Uterus (tissue), 4 donors: ENCODE data around the gene CST8. TPM values are rescaled to one million over a fixed set of nuclear protein-coding genes. Genes with fewer than 3 reads are reported as not detected.

Source experiments
- DNase-seq, 2 donors: peaks; one replicate each; pipeline ENCODE4 v3.0.0-alpha.2; 2019 to 2020
- H3K27ac ChIP-seq, 2 donors: fragments of 200-600 bp; sonication (generic); 1 replicate in 1 of 2; 2 replicates in 1 of 2; pipeline ENCODE4 v1.5.1; 2016 to 2018
- H3K27me3 ChIP-seq, 2 donors: fragments of 200-600 bp; sonication (generic); one replicate each; pipeline ENCODE4 v1.5.1; 2018 to 2019; ENCODE audit warnings: control low read depth in 1 of 2
- H3K36me3 ChIP-seq, 2 donors: fragments of 200-600 bp; sonication (generic); one replicate each; pipeline ENCODE4 v1.5.1; 2019; ENCODE audit warnings: control low read depth in 1 of 2
- H3K4me1 ChIP-seq, 2 donors: fragments of 200-600 bp; sonication (generic); one replicate each; pipeline ENCODE4 v1.5.1; 2018 to 2019; ENCODE audit warnings: control low read depth in 1 of 2
- H3K4me3 ChIP-seq, 2 donors: fragments of 200-600 bp; sonication (generic); 1 replicate in 1 of 2; 2 replicates in 1 of 2; pipeline ENCODE4 v1.5.1; 2018 to 2019; ENCODE audit warnings: mild to moderate bottlenecking in 1 of 2
- H3K9me3 ChIP-seq, 2 donors: fragments of 200-600 bp; sonication (generic); one replicate each; pipeline ENCODE4 v1.5.1; 2019; ENCODE audit warnings: control low read depth in 1 of 2
- CTCF ChIP-seq, 4 experiments: fragments of 200-600 bp in 2 of 4; fragments of 450-650 bp in 2 of 4; sonication (generic) in 2 of 4; IDR thresholded peaks; one replicate each; pipeline ENCODE4 v1.5.1; 2016 to 2019; ENCODE audit warnings: antibody characterized with exemption in 4 of 4, mild to moderate bottlenecking in 2 of 4, moderate library complexity in 1 of 4
- POLR2A ChIP-seq, 2 donors: fragments of 450-650 bp; IDR thresholded peaks; one replicate each; pipeline ENCODE4 v1.6.1; 2016; ENCODE audit warnings: antibody characterized with exemption in 2 of 2, mild to moderate bottlenecking in 1 of 2, moderate library complexity in 1 of 2
- intact Hi-C: fragments of 100-400 bp; cut with DNase I; formaldehyde crosslinking; loops from one replicate; pipeline ENCODE4 v1.15.1; 2023; ENCODE audit warnings: low total_unique reads
- total RNA-seq, 4 donors: library from RNA; depleted of rRNA in 3 of 4; stranded (reverse); fragments of >200 nt in 3 of 4; gene quantifications; one replicate each; pipeline versions ENCODE4 v1.1.0 to v1.2.4, GENCODE V29; 2014 to 2023
- donor health status: DM: yes; HTN: yes; CAD: no.

The CST8 gene
- total RNA-seq, 4 donors from 2014 or later: not detected

DNA sequence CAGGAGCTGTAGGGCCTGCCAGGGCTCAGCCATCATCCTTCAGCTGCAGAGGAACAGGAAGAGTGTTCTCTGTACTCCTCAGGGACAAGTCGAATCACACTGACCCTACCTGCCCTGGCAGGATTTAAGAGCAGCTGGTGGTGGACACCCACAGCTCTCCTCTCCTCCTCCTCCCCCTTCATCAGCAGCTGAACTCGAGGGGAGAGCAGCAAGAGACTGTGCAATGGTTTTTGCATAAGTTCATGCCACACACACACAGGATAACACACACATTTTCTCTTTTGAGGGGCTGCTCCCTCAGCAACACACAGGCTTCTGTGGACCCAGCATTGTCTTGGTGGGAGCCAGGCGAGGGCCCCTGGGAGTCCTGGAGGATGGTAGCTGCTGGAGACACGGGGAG, 38.1 kb upstream of the CST8 start, which contains the start of gene CST11:
CST11 (minus strand) TSS at position 101 of the 400 bp plus-strand sequence; CDS start at position 36, 65 bp downstream.
- H3K9me3 ChIP-seq: no peaks in the 10 kb centered on the region
- intact Hi-C loops: no loop called here
- H3K36me3 ChIP-seq: no peaks in the 10 kb centered on the region
- H3K4me3 ChIP-seq: no peak within 1 kb of the TSS
- DNase-seq: no peak
- no peaks in the 10 kb centered on the region for H3K4me1 ChIP-seq
- no peak within 1 kb of the TSS for H3K27ac ChIP-seq
- no peak for TF ChIP-seq CTCF (IDR thresholded peaks at IDR 0.05)
- no peak for TF ChIP-seq POLR2A (IDR thresholded peaks at IDR 0.05)
- H3K27me3 ChIP-seq: no peaks in the 10 kb centered on the region

- intact Hi-C loops: no loop called here
- no peak for DNase-seq
- no peaks in the 10 kb centered on the region for H3K27me3 ChIP-seq
- no peak overlapping the region for H3K4me3 ChIP-seq
- H3K27ac ChIP-seq: no peak overlapping the region
- H3K9me3 ChIP-seq: no peaks in the 10 kb centered on the region
- H3K4me1 ChIP-seq: no peaks in the 10 kb centered on the region
- no peaks in the 10 kb centered on the region for H3K36me3 ChIP-seq
- TF ChIP-seq POLR2A (IDR thresholded peaks at IDR 0.05): no peak
- no peak for TF ChIP-seq CTCF (IDR thresholded peaks at IDR 0.05)
Measured at GRCh38 chr20:23453549-23454543, 37.1 kb upstream of the CST8 start.

- Histone ChIP-seq H3K27me3 (no peaks in the 10 kb centered on the region), H3K4me1 (no peaks in the 10 kb centered on the region), H3K27ac (no peak overlapping the region), H3K4me3 (no peak overlapping the region), H3K36me3 (no peaks in the 10 kb centered on the region), H3K9me3 (no peaks in the 10 kb centered on the region)
- DNase-seq: no peak
- TF ChIP-seq POLR2A (IDR thresholded peaks at IDR 0.05) (no peak), CTCF (IDR thresholded peaks at IDR 0.05) (no peak)
- intact Hi-C loops: no loop called here
Measured at GRCh38 chr20:23454816-23455215, 36.1 kb upstream of the CST8 start.

DNA sequence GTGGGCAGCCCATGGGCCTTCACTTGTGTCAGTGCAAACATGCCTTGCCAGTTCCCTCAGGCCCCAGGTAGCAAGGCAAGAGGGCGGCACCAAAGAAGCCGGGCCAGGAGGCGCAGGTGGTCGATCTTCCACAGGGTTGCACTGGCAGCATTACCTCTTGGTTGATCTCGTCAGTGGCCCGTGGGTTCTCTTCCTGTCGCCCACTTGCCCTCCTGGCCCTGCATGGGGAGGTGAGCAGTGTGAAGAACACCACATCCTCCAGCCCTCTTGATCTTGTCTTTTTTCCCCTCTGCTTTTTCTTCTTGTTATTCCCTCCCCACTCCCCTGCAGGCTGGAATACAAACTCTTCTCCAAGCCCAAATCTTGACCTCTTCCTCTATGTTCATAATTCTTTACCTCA, 35.3 kb upstream of the CST8 start:
- no peaks in the 10 kb centered on the region for H3K27me3 ChIP-seq
- H3K4me3 ChIP-seq: no peak overlapping the region
- intact Hi-C loops: no loop called here
- no peaks in the 10 kb centered on the region for H3K9me3 ChIP-seq
- H3K36me3 ChIP-seq: no peaks in the 10 kb centered on the region
- H3K4me1 ChIP-seq: no peaks in the 10 kb centered on the region
- H3K27ac ChIP-seq: no peak overlapping the region
- no peak for DNase-seq
- TF ChIP-seq CTCF (IDR thresholded peaks at IDR 0.05) (no peak), POLR2A (IDR thresholded peaks at IDR 0.05) (no peak)

- H3K4me1 ChIP-seq: no peaks in the 10 kb centered on the region
- intact Hi-C loops: no loop called here
- no peaks in the 10 kb centered on the region for H3K27me3 ChIP-seq
- H3K27ac ChIP-seq: no peak overlapping the region
- H3K9me3 ChIP-seq: no peaks in the 10 kb centered on the region
- no peaks in the 10 kb centered on the region for H3K36me3 ChIP-seq
- no peak for DNase-seq
- TF ChIP-seq CTCF (IDR thresholded peaks at IDR 0.05): no peak
- no peak for TF ChIP-seq POLR2A (IDR thresholded peaks at IDR 0.05)
- no peak overlapping the region for H3K4me3 ChIP-seq
Measured at GRCh38 chr20:23456409-23456808, 34.5 kb upstream of the CST8 start.
